Thyroid gland (tissue), 4 donors: ENCODE measurements around the gene INO80B. TPM values are rescaled to one million over a fixed set of nuclear protein-coding genes. Genes with fewer than 3 reads are reported as not detected.
"Not testable (repeated sequence)": the region's sequence is repeated elsewhere in the genome, so short reads cannot be mapped to it uniquely, and the experiment has no call there.

ENCODE experiments used
- DNase-seq, 2 donors: peaks; one replicate each; pipeline ENCODE4 v3.0.0-alpha.2; 2019
- H3K27ac ChIP-seq, 3 donors: fragments of 200-600 bp; sonication (generic); 1 replicate in 2 of 3; 2 replicates in 1 of 3; pipeline ENCODE4 v1.5.1; 2016 to 2019; ENCODE audit warnings: mild to moderate bottlenecking in 1 of 3, moderate library complexity in 1 of 3
- H3K27me3 ChIP-seq: fragments of 200-600 bp; sonication (generic); one replicate; pipeline ENCODE4 v1.5.1; 2019
- H3K36me3 ChIP-seq, 2 donors: fragments of 200-600 bp; sonication (generic); one replicate each; pipeline ENCODE4 v1.5.1; 2016 to 2019
- H3K4me1 ChIP-seq, 2 donors: fragments of 200-600 bp; sonication (generic); one replicate each; pipeline ENCODE4 v1.5.1; 2017 to 2019
- H3K4me3 ChIP-seq, 3 donors: fragments of 200-600 bp; sonication (generic); replicated peaks in 1 of 3; 1 replicate in 2 of 3; 2 replicates in 1 of 3; pipeline ENCODE4 v1.5.1; 2016; ENCODE audit warnings: mild to moderate bottlenecking in 1 of 3
- H3K9me3 ChIP-seq: fragments of 200-600 bp; sonication (generic); one replicate; pipeline ENCODE4 v1.5.1; 2017
- POLR2A ChIP-seq, 2 donors: fragments of 450-650 bp; IDR thresholded peaks; one replicate each; pipeline ENCODE4 v1.6.1; 2017; ENCODE audit warnings: antibody characterized with exemption in 2 of 2, mild to moderate bottlenecking in 2 of 2, moderate library complexity in 1 of 2
- WGBS, 2 donors: methylation state at CpG; one replicate each; pipeline ENCODE4 v1.1.5; 2017; 5-methylcytosine and 5-hydroxymethylcytosine counted together
- intact Hi-C: fragments of 100-400 bp; cut with DNase I; formaldehyde crosslinking; loops from one replicate; pipeline ENCODE4 v1.15.1; 2023
- total RNA-seq, 4 donors: library from RNA; depleted of rRNA; stranded (reverse); fragments of >200 nt; gene quantifications; one replicate each; pipeline ENCODE4 v1.2.3, GENCODE V29; 2016
- TF ChIP-seq, protein P1 (sequence below), 6 experiments: fragments of 200-600 bp in 3 of 6; fragments of 450-650 bp in 3 of 6; sonication (generic) in 3 of 6; IDR thresholded peaks; one replicate each; pipeline ENCODE4 v1.5.1; 2016 to 2019; ENCODE audit warnings: antibody characterized with exemption in 6 of 6, mild to moderate bottlenecking in 2 of 6, inconsistent platforms in 1 of 6, moderate library complexity in 1 of 6

The INO80B gene
- total RNA-seq, 4 donors from 2014 or later, result 19.9 to 74.4 (median 46.1) TPM

DNA sequence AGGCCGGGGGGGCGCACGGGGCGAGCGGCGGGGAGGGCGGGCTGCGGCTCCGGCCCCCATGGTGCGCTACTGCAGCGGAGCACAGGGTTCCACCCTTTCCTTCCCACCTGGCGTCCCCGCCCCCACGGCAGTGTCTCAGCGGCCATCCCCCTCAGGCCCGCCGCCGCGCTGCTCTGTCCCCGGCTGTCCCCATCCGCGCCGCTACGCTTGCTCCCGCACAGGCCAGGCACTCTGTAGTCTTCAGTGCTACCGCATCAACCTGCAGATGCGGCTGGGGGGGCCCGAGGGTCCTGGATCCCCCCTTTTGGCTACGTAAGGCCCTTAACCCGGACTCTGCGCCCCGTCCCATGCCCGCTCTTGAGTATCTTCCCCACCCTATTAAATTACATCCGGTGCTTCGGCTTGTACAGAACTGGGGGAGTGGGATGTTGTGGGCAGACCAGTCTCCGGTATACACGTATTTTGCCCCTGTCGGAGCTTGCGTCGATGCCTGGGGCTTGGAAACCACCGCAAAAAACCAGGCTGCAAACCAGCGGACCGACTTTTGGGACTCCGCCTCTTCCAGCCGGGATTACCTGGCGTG lies 2.8 kb downstream of the INO80B start:
- Histone ChIP-seq H3K27me3 (no peaks in the 10 kb centered on the region), H3K4me1 (peaks cover 23 to 30% of the 10 kb centered on the region in 2 donors), H3K9me3 (no peaks in the 10 kb centered on the region), H3K27ac (peak overlapping the region; percentile 97 to 98 (median 98)), H3K36me3 (peaks cover 5 to 9% of the 10 kb centered on the region in 2 donors), H3K4me3 (peak overlapping the region; percentile 11 to 63 (median 40))
- WGBS, 2 donors, result 0 to 1% methylated on average over 20 to 31 of the region's 46 CpGs
- intact Hi-C loops, result no loop called here
- peak; percentile 71 to 97 for TF ChIP-seq POLR2A (IDR thresholded peaks at IDR 0.05)
- TF ChIP-seq, protein P1, sequence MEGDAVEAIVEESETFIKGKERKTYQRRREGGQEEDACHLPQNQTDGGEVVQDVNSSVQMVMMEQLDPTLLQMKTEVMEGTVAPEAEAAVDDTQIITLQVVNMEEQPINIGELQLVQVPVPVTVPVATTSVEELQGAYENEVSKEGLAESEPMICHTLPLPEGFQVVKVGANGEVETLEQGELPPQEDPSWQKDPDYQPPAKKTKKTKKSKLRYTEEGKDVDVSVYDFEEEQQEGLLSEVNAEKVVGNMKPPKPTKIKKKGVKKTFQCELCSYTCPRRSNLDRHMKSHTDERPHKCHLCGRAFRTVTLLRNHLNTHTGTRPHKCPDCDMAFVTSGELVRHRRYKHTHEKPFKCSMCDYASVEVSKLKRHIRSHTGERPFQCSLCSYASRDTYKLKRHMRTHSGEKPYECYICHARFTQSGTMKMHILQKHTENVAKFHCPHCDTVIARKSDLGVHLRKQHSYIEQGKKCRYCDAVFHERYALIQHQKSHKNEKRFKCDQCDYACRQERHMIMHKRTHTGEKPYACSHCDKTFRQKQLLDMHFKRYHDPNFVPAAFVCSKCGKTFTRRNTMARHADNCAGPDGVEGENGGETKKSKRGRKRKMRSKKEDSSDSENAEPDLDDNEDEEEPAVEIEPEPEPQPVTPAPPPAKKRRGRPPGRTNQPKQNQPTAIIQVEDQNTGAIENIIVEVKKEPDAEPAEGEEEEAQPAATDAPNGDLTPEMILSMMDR (IDR thresholded peaks at IDR 0.05), result no peak
- DNase-seq, result peak; percentile 78 to 81

GRCh38 chr2:74458132-74458937 lies 3.4 kb downstream of the INO80B start, which contains the start of gene WBP1:
Gene WBP1 (plus strand): TSS chr2:74458438. CDS start chr2:74458603, 165 bp downstream.
- TF ChIP-seq, protein P1 (IDR thresholded peaks at IDR 0.05), result no peak
- TF ChIP-seq POLR2A (IDR thresholded peaks at IDR 0.05), result peak in 1 of 2 donors; percentile 71
- Histone ChIP-seq H3K4me1 (peaks cover 23 to 30% of the 10 kb centered on the region in 2 donors), H3K4me3 (peak within 1 kb of the TSS; percentile 34 to 69 (median 63)), H3K27me3 (no peaks in the 10 kb centered on the region), H3K27ac (peak within 1 kb of the TSS; percentile 97 to 98 (median 98)), H3K36me3 (peaks cover 7 to 12% of the 10 kb centered on the region in 2 donors), H3K9me3 (no peaks in the 10 kb centered on the region)
- intact Hi-C loops, result no loop called here
- peak; percentile 100 for DNase-seq
- WGBS, 2 donors, result 1% methylated on average over 13 to 30 of the region's 38 CpGs

DNA sequence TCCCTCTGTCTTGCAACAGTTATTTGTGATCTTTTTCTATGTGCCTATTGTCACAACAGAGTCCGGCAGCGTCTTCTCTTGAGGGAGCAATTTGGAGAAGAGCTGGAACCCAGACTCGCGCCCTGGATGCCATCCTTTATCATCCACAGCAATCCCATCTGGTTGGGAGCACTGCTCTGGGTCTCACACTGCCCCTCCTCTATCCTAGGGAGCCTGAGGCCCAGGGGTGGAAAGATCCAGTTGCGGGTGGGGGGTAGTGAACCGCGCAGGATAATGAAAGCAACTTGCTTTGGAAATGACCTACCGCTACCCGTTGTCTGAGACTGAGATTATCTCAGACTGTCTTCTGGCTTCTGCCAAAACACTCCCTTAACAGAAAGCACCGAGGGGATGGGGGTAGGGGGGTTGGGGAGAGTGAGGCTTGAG lies 4.1 kb downstream of the INO80B start:
- peak overlapping the region; percentile 34 to 69 (median 60) for H3K4me3 ChIP-seq
- DNase-seq, result no peak
- peaks cover 7 to 12% of the 10 kb centered on the region in 2 donors for H3K36me3 ChIP-seq
- no peaks in the 10 kb centered on the region for H3K9me3 ChIP-seq
- TF ChIP-seq POLR2A (IDR thresholded peaks at IDR 0.05), result no peak
- TF ChIP-seq, protein P1 (IDR thresholded peaks at IDR 0.05), result no peak
- peaks cover 25 to 32% of the 10 kb centered on the region in 2 donors for H3K4me1 ChIP-seq
- WGBS, 2 donors, result 2 to 5% methylated on average over 6 to 10 of the region's 10 CpGs
- H3K27ac ChIP-seq, result peak overlapping the region in 2 of 3 donors; percentile 27 to 61
- intact Hi-C loops, result no loop called here
- no peaks in the 10 kb centered on the region for H3K27me3 ChIP-seq

- 74 to 86% methylated on average over 10 to 13 of the region's 13 CpGs for WGBS, 2 donors
- H3K9me3 ChIP-seq, DNase-seq, H3K27me3 ChIP-seq, intact Hi-C loops, H3K4me3 ChIP-seq, H3K27ac ChIP-seq: not testable (repeated sequence)
- H3K36me3 ChIP-seq, result peaks cover 7 to 12% of the 10 kb centered on the region in 2 donors
- H3K4me1 ChIP-seq, result peaks cover 31 to 38% of the 10 kb centered on the region in 2 donors
Measured at GRCh38 chr2:74459503-74460118, 4.7 kb downstream of the INO80B start.

- H3K27me3 ChIP-seq, H3K27ac ChIP-seq, intact Hi-C loops, DNase-seq, H3K4me3 ChIP-seq, H3K9me3 ChIP-seq: not testable (repeated sequence)
- H3K36me3 ChIP-seq, result peaks cover 7 to 12% of the 10 kb centered on the region in 2 donors
- H3K4me1 ChIP-seq, result peaks cover 31 to 38% of the 10 kb centered on the region in 2 donors
- 70 to 86% methylated on average over 9 to 10 of the region's 10 CpGs for WGBS, 2 donors
Measured at GRCh38 chr2:74460187-74460586, 5.3 kb downstream of the INO80B start.
